GM19452 (cell line): Measurements from ENCODE around the gene PDZD4.

Source experiments
- ATAC-seq: cut with Tn5 transposase; IDR thresholded peaks from one replicate; pipeline ENCODE4 v1.9.1; 2021; ENCODE audit not compliant: unreplicated experiment

The PDZD4 gene

DNA sequence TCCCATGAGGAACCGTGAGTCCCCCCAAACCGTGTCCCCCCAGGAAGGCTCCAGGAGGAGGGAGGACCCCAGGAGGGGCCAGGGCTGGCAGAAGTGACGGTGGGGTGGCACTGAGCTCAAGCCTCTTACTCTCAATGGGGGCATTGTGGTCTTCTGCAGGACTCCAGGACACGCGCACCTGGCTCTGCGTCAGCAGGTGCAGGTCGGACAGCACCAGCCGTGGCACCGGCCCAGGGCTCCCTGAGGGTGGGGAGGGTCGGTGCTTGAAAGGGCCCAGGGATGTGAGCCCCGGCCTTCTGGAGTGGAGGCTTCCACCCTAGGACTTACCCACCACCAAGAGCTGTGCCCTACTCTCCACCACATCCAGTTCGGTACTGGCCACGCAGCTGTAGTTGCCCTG lies 37.3 kb upstream of the PDZD4 start:
- no peak for ATAC-seq

DNA sequence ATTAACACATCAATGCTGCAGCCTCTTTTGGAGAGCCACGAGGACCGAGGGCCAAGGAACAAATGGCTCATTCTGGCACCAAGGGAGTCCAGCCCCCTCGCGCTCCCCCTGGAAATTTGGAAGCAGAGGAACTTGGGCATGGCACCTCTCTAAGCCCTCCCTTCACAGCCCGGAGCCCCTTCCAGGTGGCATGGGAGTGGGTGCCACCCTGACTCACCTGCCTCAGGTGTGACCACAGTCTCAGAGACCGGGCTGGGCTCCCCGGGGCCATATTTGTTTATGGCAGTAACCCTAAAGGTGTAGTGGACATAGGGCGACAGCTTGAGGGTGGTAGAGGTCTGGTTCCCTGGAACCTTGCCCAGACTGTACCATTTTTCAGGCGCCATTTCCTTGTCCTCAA lies 36.8 kb upstream of the PDZD4 start:
- no peak for ATAC-seq

GRCh38 chrX:153866302-153867019 lies 36.1 kb upstream of the PDZD4 start:
- no peak for ATAC-seq

- ATAC-seq, result no peak
Observed at GRCh38 chrX:153865685-153866084, 35.3 kb upstream of the PDZD4 start.

- ATAC-seq, result no peak
Observed at GRCh38 chrX:153865321-153865580, 34.9 kb upstream of the PDZD4 start.

DNA sequence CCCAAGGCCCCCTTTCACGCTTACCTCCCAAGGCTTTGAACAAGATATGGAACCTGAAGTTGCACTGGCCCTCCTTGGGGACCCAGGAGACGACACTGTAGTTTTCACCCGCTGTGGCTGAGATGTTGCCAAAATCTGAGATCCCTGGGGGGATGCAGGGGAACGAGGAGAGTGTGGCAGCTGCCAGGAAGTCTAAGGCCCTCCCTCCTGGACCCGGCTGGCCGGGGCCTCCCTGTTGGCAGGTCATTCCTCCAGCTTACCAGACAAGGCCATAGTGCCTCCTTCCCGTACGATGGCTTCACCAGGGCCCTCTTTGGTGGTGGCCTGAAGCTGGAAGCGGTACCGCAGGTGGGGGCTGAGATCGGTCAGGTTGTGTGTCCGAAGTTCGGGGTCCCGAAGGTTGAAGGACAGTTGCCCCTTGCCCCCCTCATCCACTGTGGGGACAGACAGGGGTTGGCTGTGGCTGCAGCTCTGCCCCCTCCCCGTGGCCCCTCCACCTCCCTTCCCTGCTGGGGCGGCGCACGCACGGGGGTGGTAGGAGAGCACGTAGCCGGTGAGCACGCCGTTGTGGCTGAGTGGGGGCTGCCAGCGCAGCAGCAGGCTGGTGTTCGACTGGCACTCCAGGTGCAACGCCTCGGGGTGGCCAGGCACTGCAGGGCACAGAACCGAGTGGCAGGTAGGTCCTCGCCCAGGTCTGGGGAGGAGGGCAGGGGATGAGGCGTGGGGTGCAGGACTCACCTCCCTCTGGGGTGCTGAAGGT lies 34.4 kb upstream of the PDZD4 start:
- no peak for ATAC-seq

DNA sequence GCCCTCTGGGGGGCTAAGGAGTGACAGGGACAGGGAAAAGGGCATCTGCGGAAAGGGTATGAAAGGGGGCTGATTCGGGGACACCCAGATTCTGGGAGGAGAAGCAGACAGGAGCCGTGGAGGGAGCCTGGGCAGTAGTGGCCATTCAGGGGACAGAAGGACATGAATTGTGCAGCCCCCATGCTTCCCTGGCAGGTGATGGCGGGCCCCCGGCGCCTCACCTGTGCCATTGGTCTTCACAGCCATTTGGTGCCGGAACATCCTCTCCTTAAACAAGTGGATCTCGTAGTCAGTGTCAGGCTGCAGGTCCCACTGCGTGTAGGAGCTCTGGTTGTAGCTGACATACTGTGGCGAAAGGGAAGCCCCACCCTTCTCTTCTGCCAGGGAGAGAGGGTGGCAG lies 33.8 kb upstream of the PDZD4 start:
- ATAC-seq, result no peak

DNA sequence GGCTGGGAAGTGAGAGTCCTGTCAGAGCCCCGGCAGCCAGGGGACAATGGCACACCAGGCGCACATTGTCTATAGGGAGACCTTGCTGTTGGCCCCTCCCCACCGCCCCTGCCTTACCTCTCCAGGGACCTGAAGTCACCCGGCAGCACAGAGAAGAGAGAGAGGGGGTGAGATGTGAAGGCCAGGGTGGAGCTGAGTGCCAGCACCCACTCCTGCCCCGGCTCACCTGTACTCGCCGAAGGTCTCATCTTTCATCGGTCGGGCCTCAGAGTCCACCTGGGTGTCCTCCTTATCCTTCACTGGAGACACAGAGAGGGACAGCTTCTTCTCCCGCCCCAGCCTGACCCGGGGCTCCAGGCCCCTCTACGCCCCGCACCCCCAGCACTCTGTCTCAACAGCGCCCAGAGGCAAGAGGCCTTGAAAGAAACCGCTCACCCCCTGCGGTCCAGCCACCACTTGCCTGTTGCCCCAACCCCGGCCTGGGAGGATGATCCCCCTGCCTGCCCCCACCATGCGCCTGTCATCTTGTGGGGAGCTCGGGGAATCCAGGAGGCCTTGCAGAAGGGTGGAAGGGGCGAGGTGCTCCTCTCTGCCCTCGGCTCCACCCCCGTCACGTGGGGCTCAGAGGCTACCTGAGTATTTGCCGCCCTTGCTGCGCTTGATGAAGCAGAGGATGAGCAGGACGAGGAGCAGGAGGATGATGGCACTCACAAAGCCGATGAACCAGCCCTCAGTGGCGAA lies 33.1 kb upstream of the PDZD4 start:
- ATAC-seq, result no peak

DNA sequence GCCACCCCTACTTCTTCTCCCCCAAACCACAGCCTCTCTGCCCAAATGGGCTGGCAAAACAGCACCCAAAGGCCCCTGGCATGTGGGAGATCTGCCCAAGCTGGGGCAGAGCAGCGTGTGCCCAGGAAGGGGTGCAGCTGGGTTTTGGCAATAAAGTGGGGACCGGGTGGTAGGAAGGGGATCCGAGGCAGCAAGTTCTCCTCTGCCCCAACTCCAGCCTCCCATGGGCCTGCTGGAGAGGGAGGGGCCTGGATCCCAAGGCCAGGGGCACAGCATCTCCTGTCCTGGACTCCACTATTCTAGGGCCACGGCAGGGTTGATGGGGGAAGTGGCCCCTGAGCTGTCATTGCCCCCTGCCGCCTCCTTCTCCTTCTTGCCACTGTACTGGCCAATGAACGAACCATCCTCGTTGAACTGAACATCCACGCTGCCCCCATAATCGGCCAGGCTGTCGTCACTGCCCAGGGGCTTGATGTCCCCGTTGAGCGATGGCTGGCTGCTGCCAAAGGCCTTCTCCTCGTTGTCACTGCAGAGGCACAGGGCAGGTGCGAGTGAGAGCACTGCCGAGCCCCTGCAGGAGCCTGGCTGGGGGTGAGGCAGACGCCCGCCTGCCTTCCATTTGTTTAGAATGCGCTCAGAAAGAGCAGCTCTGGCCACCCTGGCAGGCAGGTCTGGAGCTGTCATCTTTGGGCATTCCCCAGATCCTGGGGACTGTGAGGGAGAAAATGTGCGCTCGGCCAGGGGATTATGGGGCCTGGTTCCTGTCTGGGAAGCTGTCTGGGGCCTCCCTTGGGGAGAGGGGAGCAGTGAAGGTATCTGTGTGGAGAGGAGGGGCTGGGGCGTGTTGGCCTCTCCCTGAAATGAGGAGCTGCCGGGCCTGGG lies 32.3 kb upstream of the PDZD4 start:
- ATAC-seq, result no peak

DNA sequence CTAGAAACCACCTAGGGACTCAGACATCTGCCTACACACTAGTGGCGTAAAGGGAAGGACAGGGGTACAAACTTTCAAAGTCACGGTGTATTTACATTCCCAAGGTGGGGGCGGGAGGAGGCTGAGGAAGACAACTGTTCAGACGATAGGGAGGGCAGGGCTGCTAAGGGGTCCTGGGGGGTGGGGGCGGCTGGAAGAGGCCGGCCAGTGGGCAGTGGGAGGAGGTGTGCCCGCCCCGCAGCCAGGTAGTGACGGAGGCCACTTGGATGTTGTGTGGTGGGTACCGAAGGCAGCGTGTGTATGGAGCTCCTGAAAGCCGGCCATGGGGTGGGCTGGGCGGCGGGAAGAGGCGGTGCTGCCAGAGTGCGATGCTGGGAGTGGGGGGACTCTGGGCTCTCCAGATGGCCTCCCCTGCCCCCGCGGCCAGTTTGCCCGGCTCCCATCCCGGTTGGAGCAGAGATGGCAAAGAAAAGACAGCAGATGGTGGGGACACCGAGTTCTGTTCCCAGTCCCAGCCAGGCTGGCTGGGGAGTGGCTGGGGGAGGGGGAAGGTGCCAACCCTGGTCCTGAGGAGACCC lies 31.5 kb upstream of the PDZD4 start:
- ATAC-seq, result no peak

- ATAC-seq, result no peak
Observed at GRCh38 chrX:153861151-153861550, 30.8 kb upstream of the PDZD4 start.

DNA sequence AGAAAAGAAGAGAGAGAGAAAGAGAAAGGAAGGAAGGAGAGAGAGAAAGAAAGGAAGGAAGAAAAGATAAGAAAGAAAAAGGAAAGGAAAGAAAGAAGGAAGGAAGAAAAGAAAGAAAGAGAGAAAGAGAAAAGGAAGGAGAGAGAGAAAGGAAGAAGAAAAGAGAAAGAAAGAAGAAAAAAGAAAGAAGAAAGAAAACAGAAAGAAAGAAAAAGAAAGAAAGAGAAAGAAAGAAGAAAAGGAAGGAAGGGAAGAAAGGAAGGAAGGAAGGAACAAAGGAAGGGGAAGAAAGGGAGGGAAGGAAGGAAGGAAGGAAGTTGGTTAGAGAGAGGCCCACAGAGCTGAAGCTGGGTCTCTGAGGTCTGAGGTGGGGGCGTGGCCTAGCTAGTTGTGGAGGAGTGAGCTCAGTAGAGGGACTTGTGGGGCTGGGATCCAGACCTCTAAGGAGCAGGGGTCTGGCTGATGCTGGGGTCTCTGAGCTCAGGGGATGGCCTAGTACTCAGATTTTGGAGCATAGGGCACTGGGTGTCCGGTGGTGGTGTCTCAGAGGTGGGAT lies 27.1 kb upstream of the PDZD4 start:
- ATAC-seq, result no peak

- ATAC-seq, result no peak
Observed at GRCh38 chrX:153854702-153855101, 24.4 kb upstream of the PDZD4 start.

- no peak for ATAC-seq
Observed at GRCh38 chrX:153853902-153854267, 23.5 kb upstream of the PDZD4 start.

DNA sequence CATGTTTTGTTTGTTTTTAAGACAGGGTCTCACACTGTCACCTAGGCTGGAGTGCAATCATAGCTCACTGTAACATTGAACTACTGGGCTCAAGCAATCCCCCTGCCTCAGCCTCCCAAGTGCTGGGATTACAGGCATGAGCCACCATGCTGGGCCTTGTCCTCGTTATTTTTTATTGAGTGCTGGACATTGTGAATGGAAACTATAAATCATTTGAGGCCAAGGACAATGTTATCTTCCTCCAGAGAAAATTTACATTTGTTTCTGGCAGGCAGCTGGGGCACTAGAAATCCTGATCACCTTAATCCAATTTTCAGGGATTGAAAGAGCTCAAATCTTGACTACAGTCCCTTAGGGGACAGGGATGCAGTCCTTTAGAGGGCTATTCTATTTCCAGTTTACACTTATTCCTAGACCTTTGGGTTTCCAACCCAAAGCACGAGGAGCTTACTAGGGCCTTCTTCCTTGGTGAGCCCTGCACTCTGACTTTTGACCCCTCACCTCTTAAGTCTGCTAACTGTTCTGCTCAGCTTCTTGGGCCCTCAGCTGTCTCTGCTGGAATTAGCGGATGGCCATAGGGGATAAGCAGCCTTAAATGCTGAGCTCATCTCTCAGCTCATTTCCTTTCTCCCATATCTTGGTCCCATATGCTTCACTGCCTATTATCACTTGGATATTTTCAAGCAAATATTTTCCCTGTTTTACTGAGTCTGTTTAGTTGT lies 23.0 kb upstream of the PDZD4 start:
- no peak for ATAC-seq

DNA sequence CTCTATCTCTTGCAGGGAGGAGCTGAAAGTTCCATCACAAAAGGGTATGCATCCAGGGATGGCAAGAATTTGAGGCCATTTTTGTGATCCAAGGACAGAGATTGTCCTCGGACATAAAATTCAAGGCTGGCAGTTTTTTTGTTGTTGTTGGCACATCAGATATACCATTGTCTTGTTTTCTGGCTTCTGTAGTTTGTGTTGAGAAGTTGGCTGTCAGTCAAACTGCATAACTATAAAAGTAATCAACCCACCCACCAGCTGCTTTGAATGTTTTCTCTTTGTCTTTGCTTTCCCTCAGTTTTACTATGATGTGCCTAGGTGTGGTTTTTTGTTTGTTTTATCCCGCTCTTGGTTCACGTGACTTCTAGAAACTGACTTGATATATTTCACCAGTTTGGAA lies 21.6 kb upstream of the PDZD4 start:
- no peak for ATAC-seq

GRCh38 chrX:153848325-153848724 lies 18.0 kb upstream of the PDZD4 start:
- no peak for ATAC-seq

DNA sequence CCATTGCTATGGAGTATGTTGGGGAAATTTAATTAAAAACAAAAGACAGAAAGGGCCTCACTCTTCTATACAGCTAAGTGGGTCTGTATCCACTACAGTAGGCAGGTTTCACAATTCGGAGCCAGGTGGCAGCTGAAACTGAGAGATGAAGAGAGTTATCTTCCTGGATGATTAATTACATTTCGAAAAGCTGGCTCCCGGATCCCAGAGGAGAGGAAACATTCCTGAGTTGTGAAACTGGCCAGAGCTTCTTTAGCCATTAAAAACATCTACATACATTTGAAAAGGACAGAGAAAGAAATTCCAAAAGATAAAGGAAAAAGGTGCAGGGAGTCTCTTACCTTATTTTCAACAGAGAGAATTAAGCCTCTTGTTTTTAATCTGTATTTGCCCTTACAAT lies 15.5 kb upstream of the PDZD4 start:
- no peak for ATAC-seq

GRCh38 chrX:153845195-153845594 lies 14.9 kb upstream of the PDZD4 start:
- ATAC-seq, result no peak

GRCh38 chrX:153844509-153845082 lies 14.3 kb upstream of the PDZD4 start:
- ATAC-seq, result no peak
